GM23248 (cell line): ENCODE results near the gene EPHA3. TPM values are rescaled to one million over a fixed set of nuclear protein-coding genes. Genes with fewer than 3 reads are reported as not detected.

Experiments used
- DNase-seq: peaks from one replicate; pipeline ENCODE4 v3.0.0-alpha.2; 2015
- H2AFZ ChIP-seq: fragments of 200-600 bp; sonication (generic); 2 replicates; pipeline ENCODE4 v1.6.1; 2016; ENCODE audit warnings: antibody characterized with exemption
- H3F3A ChIP-seq: fragments of 200-600 bp; sonication (generic); 2 replicates; pipeline ENCODE4 v1.6.1; 2016; ENCODE audit warnings: mild to moderate bottlenecking, antibody characterized with exemption, mixed run types; ENCODE audit not compliant: insufficient read depth
- H3K27ac ChIP-seq: fragments of 200-600 bp; sonication (generic); 2 replicates; pipeline ENCODE4 v1.5.1; 2016; ENCODE audit warnings: mild to moderate bottlenecking
- H3K27me3 ChIP-seq: fragments of 200-600 bp; sonication (generic); replicated peaks from 2 replicates; pipeline ENCODE4 v1.6.1; 2016; ENCODE audit warnings: mild to moderate bottlenecking; ENCODE audit not compliant: insufficient read depth
- H3K36me3 ChIP-seq: fragments of 200-600 bp; sonication (generic); 2 replicates; pipeline ENCODE4 v1.6.1; 2016; ENCODE audit warnings: low read depth, mild to moderate bottlenecking
- H3K4me1 ChIP-seq: fragments of 200-600 bp; sonication (generic); 2 replicates; pipeline ENCODE4 v1.6.1; 2016; ENCODE audit warnings: mild to moderate bottlenecking; ENCODE audit not compliant: insufficient read depth
- H3K4me2 ChIP-seq: fragments of 200-600 bp; sonication (generic); one replicate; pipeline ENCODE4 v1.6.1; 2016; ENCODE audit warnings: mild to moderate bottlenecking; ENCODE audit not compliant: unreplicated experiment
- H3K4me3 ChIP-seq: fragments of 200-600 bp; sonication (generic); 2 replicates; pipeline ENCODE4 v1.5.1; 2016; ENCODE audit warnings: mild to moderate bottlenecking
- H3K79me2 ChIP-seq: fragments of 200-600 bp; sonication (generic); 2 replicates; pipeline ENCODE4 v1.6.1; 2016; ENCODE audit warnings: mild to moderate bottlenecking; ENCODE audit not compliant: insufficient read depth
- H3K9ac ChIP-seq: fragments of 200-600 bp; sonication (generic); 2 replicates; pipeline ENCODE4 v1.6.1; 2016; ENCODE audit warnings: mild to moderate bottlenecking
- H3K9me2 ChIP-seq: fragments of 200-600 bp; sonication (generic); 2 replicates; pipeline ENCODE4 v1.6.1; 2016; ENCODE audit warnings: mixed run types, mild to moderate bottlenecking, moderate library complexity; ENCODE audit not compliant: insufficient read depth
- H3K9me3 ChIP-seq: fragments of 200-600 bp; sonication (generic); one replicate; pipeline ENCODE4 v1.6.1; 2017; ENCODE audit warnings: low read depth
- H4K20me1 ChIP-seq: fragments of 200-600 bp; sonication (generic); 2 replicates; pipeline ENCODE4 v1.6.0; 2016; ENCODE audit not compliant: insufficient read depth
- EZH2 ChIP-seq: fragments of 200-600 bp; sonication (generic); IDR thresholded peaks from 2 replicates; pipeline ENCODE4 v1.6.1; 2018; ENCODE audit warnings: antibody characterized with exemption, mild to moderate bottlenecking; ENCODE audit not compliant: insufficient read depth, poor library complexity, severe bottlenecking
- EZH2phosphoT487 ChIP-seq: fragments of 200-600 bp; sonication (generic); IDR thresholded peaks from 2 replicates; pipeline ENCODE4 v1.6.1; 2018; ENCODE audit warnings: antibody characterized with exemption, moderate library complexity, mild to moderate bottlenecking, low read depth; ENCODE audit not compliant: insufficient read depth
- WGBS, 2 experiments: methylation state at CpG; one replicate each; pipeline ENCODE4 v1.1.6; 2015 to 2017; ENCODE audit warnings: low lambda C conversion rate in 2 of 2, low coverage in 1 of 2; ENCODE audit errors: missing lambda C conversion rate in 2 of 2; 5-methylcytosine and 5-hydroxymethylcytosine counted together
- in situ Hi-C: fragments of 300-500 bp; cut with MboI; formaldehyde crosslinking; loops from 2 replicates; pipeline ENCODE4 v1.15.0; 2020
- polyA plus RNA-seq: library from polyadenylated mRNA; unstranded; fragments of >200 nt; fragmentation: Nextera tagmentation; extraction: Ambion mirVana; gene quantifications from 2 replicates; pipeline ENCODE4 v1.2.1, GENCODE V29; 2016
- total RNA-seq: library from RNA; depleted of rRNA; stranded (reverse); fragments of >200 nt; shearing (Covaris generic); gene quantifications from 2 replicates; pipeline ENCODE4 v1.2.3, GENCODE V29; 2014

Gene EPHA3
- total and polyA plus RNA-seq, 2 experiments from 2014 or later = under 0.01 to 0.05 TPM

GRCh38 chr3:89186456-89186855 lies 79.0 kb downstream of the EPHA3 start:
- H3K9me2 ChIP-seq = no peaks in the 10 kb centered on the region
- no peak overlapping the region for H3K27ac ChIP-seq
- H3K4me2 ChIP-seq = no peak overlapping the region
- H3K9me3 ChIP-seq = no peaks in the 10 kb centered on the region
- no peaks in the 10 kb centered on the region for H3K4me1 ChIP-seq
- no peaks in the 10 kb centered on the region for H3K27me3 ChIP-seq
- no peak overlapping the region for H3K4me3 ChIP-seq
- no peak for TF ChIP-seq EZH2
- no peak for TF ChIP-seq EZH2phosphoT487
- no peak for DNase-seq
- no peak overlapping the region for H2AFZ ChIP-seq
- no peaks in the 10 kb centered on the region for H3K36me3 ChIP-seq
- H4K20me1 ChIP-seq = no peaks in the 10 kb centered on the region
- no peaks in the 10 kb centered on the region for H3K79me2 ChIP-seq
- H3F3A ChIP-seq = no peaks in the 10 kb centered on the region
- in situ Hi-C loops = no loop called here
- WGBS, 2 experiments = 42 to 62% methylated on average over 4 of the region's 4 CpGs
- no peak overlapping the region for H3K9ac ChIP-seq

GRCh38 chr3:89198591-89198990 lies 91.2 kb downstream of the EPHA3 start:
- H3K27me3 ChIP-seq = no peaks in the 10 kb centered on the region
- in situ Hi-C loops = no loop called here
- H3K9ac ChIP-seq = no peak overlapping the region

GRCh38 chr3:89212619-89213018 lies 105.2 kb downstream of the EPHA3 start:
- WGBS, 2 experiments = 54 to 56% methylated on average over 1 of the region's 1 CpG
- Histone ChIP-seq H3K9me3 (no peaks in the 10 kb centered on the region), H3F3A (no peaks in the 10 kb centered on the region), H2AFZ (no peak overlapping the region), H3K9me2 (no peaks in the 10 kb centered on the region), H4K20me1 (no peaks in the 10 kb centered on the region), H3K4me3 (no peak overlapping the region), H3K9ac (no peak overlapping the region), H3K27me3 (no peaks in the 10 kb centered on the region), H3K79me2 (no peaks in the 10 kb centered on the region), H3K4me2 (no peak overlapping the region), H3K36me3 (no peaks in the 10 kb centered on the region), H3K4me1 (no peaks in the 10 kb centered on the region), H3K27ac (no peak overlapping the region)
- DNase-seq = no peak
- in situ Hi-C loops = no loop called here
- no peak for TF ChIP-seq EZH2
- no peak for TF ChIP-seq EZH2phosphoT487

More at GRCh38 chr3:89198591-89198990, 91.2 kb downstream of the EPHA3 start:
- Histone ChIP-seq H3K36me3 (no peaks in the 10 kb centered on the region), H3K9me2 (peaks cover 3% of the 10 kb centered on the region; the same call in 1 of the 2 replicates), H3K4me2 (no peak overlapping the region), H3K4me3 (no peak overlapping the region), H2AFZ (no peak overlapping the region), H3K27ac (no peak overlapping the region), H3K9me3 (no peaks in the 10 kb centered on the region), H3K79me2 (no peaks in the 10 kb centered on the region), H4K20me1 (no peaks in the 10 kb centered on the region), H3F3A (no peaks in the 10 kb centered on the region), H3K4me1 (no peaks in the 10 kb centered on the region)
- DNase-seq = no peak
- 62 to 69% methylated on average over 3 of the region's 3 CpGs for WGBS, 2 experiments
- TF ChIP-seq EZH2 = no peak
- no peak for TF ChIP-seq EZH2phosphoT487

GRCh38 chr3:89216016-89216739 lies 108.8 kb downstream of the EPHA3 start:
- no peak for TF ChIP-seq EZH2phosphoT487
- Histone ChIP-seq H3K9me2 (no peaks in the 10 kb centered on the region), H3K9ac (no peak overlapping the region), H2AFZ (no peak overlapping the region), H3K9me3 (no peaks in the 10 kb centered on the region), H3K27me3 (no peaks in the 10 kb centered on the region), H3K79me2 (no peaks in the 10 kb centered on the region), H4K20me1 (no peaks in the 10 kb centered on the region), H3K4me3 (no peak overlapping the region), H3F3A (no peaks in the 10 kb centered on the region), H3K27ac (no peak overlapping the region), H3K36me3 (no peaks in the 10 kb centered on the region), H3K4me1 (no peaks in the 10 kb centered on the region), H3K4me2 (no peak overlapping the region)
- in situ Hi-C loops = no loop called here
- WGBS, 2 experiments = 52 to 60% methylated on average over 2 of the region's 2 CpGs
- DNase-seq = peak; percentile 15
